ENCODE results near the gene NOXA1.
"Not testable (repeated sequence)": the region's sequence is repeated elsewhere in the genome, so short reads cannot be mapped to it uniquely, and the experiment has no call there.

The NOXA1 gene

GRCh38 chr9:137404961-137405567 is 18.1 kb upstream of the NOXA1 start:
- in situ Hi-C loops (cut with MboI; ENCODE audit: low sequenced_read_pairs): no loop called here

- in situ Hi-C loops (cut with MboI; ENCODE audit: low sequenced_read_pairs): no loop called here
Observed at GRCh38 chr9:137405677-137406081, 17.5 kb upstream of the NOXA1 start.

GRCh38 chr9:137406085-137406760 is 17.0 kb upstream of the NOXA1 start:
- in situ Hi-C loops (cut with MboI; ENCODE audit: low sequenced_read_pairs): no loop called here

- in situ Hi-C loops (cut with MboI; ENCODE audit: low sequenced_read_pairs): no loop called here
Observed at GRCh38 chr9:137406876-137407589, 16.2 kb upstream of the NOXA1 start.

- in situ Hi-C loops (cut with MboI; ENCODE audit: low sequenced_read_pairs): no loop called here
Observed at GRCh38 chr9:137407590-137408300, 15.4 kb upstream of the NOXA1 start.

GRCh38 chr9:137408651-137409405 is 14.4 kb upstream of the NOXA1 start:
- in situ Hi-C loops (cut with MboI; ENCODE audit: low sequenced_read_pairs): no loop called here

- in situ Hi-C loops (cut with MboI; ENCODE audit: low sequenced_read_pairs): no loop called here
Observed at GRCh38 chr9:137409515-137409914, 13.7 kb upstream of the NOXA1 start.

GRCh38 chr9:137410236-137410890 is 12.8 kb upstream of the NOXA1 start:
- in situ Hi-C loops (cut with MboI; ENCODE audit: low sequenced_read_pairs): not testable (repeated sequence)

- in situ Hi-C loops (cut with MboI; ENCODE audit: low sequenced_read_pairs): no loop called here
Observed at GRCh38 chr9:137410891-137411249, 12.3 kb upstream of the NOXA1 start.

- in situ Hi-C loops (cut with MboI; ENCODE audit: low sequenced_read_pairs): no loop called here
Observed at GRCh38 chr9:137411260-137411644, 11.9 kb upstream of the NOXA1 start.

GRCh38 chr9:137411645-137412380 is 11.4 kb upstream of the NOXA1 start:
- in situ Hi-C loops (cut with MboI; ENCODE audit: low sequenced_read_pairs): no loop called here

GRCh38 chr9:137412431-137412830 is 10.8 kb upstream of the NOXA1 start:
- in situ Hi-C loops (cut with MboI; ENCODE audit: low sequenced_read_pairs): no loop called here

GRCh38 chr9:137415451-137415850 is 7.7 kb upstream of the NOXA1 start:
- in situ Hi-C loops (cut with MboI; ENCODE audit: low sequenced_read_pairs): no loop called here

- in situ Hi-C loops (cut with MboI; ENCODE audit: low sequenced_read_pairs): no loop called here
Observed at GRCh38 chr9:137416006-137416562, 7.1 kb upstream of the NOXA1 start.

- in situ Hi-C loops (cut with MboI; ENCODE audit: low sequenced_read_pairs): no loop called here
Observed at GRCh38 chr9:137416563-137417151, 6.5 kb upstream of the NOXA1 start.

GRCh38 chr9:137417161-137418021 is 5.8 kb upstream of the NOXA1 start:
- in situ Hi-C loops (cut with MboI; ENCODE audit: low sequenced_read_pairs): no loop called here

- in situ Hi-C loops (cut with MboI; ENCODE audit: low sequenced_read_pairs): no loop called here
Observed at GRCh38 chr9:137421838-137422603, 1.2 kb upstream of the NOXA1 start.

Data from hTERT RPE-1 (cell line).